Activated CD4-positive, alpha-beta T cell treated with anti-CD3 and anti-CD28 coated beads, Interleukin-2, amount 50 U/mL, for 24 hours (primary cell): ENCODE results near the gene XCL1.

Experiments used
- DNase-seq, 2 donors: peaks; one replicate each; pipeline ENCODE4 v3.0.0-alpha.2; 2020; ENCODE audit warnings: low read depth in 1 of 2, low spot score in 1 of 2

The XCL1 gene

DNA sequence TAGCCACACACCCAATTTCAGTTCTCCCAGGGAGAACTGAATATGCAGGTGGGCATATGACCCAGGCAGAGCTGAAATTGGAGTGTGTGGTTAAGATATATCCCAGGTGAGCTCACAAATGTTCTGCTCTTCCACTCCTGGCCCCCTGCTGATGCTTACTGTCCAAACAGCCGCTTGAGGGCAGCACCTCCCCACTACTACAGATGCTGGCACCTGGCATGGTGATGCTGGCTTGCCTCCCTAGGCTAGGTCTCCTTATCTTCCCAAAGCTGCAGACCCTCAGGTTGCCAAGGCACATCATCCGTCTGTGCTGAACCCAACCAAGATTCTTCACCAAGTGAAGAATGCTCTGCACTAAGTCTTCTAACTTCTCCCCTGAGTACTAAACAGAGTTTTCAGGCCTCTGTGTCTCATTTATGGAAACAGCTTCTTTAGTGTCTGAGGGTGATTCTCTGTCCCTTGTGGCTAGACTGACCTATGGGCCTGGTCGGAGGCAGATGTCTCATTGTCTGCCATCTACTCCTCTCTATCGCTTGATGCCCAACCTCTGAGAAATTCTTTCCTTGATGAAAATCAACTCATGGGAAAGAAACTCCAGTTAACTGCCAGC, 27.2 kb downstream of the XCL1 start:
- DNase-seq, result peak; percentile 52 to 63

DNA sequence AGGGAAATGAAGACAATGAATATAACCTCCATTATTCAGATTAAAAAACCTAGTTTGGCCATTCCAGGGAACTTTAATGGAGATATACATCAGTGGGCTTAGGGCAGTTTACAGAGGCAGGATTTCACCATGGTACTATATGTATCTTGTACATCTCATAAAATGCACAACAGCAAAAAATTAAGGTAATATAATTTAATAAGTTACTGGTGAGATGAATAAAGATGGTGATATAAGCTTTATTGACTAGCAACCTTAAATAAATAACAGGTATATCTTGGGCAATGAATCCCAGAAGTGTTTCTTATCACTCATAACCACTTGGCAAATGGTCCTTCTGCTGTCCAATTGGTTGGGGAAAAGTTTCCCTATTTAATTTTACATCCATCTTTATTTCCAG, 29.0 kb downstream of the XCL1 start:
- no peak for DNase-seq

DNA sequence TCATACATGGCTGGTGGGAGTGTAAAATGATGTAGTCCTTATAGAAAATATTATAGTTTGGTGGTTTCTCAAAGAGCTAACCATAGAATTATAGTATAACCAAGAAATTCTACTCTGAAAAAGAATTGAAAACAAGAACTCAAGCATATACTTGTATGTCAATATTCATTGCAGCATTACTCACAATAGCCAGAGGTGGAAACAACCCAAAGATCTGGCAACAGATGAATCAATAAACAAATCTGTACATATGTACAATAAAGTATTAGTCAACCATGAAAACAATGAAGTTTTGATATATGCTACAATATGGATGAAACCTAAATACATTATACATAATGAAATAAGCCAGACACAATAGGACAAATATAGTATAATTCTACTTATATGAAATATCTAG, 29.7 kb downstream of the XCL1 start:
- DNase-seq, result no peak

DNA sequence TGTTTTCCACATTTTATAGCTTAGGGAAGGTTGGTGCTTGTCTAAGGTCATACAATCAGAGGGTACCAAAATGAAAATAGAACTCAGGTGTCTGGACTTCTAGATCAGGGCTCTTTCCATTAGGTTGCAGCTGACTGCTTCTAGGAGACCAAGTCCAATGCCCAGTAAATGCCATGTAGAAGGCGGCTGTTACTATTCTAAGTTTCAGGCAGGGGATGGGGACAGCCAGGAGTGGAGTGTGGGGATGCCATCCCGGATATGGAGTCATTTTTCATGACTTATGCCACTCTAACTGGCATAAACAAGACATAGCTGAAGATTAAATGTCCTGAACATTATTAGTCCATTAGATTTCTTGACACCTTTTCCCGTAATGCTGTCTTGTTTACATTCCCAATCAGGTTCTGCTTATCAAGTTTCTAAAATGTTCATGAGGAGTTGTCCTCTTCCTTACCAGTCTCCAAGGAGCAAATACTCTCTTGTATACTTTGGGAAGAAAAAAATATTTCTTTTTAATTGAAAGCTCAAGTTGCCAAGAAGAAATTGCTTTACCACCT, 31.5 kb downstream of the XCL1 start:
- no peak for DNase-seq

DNA sequence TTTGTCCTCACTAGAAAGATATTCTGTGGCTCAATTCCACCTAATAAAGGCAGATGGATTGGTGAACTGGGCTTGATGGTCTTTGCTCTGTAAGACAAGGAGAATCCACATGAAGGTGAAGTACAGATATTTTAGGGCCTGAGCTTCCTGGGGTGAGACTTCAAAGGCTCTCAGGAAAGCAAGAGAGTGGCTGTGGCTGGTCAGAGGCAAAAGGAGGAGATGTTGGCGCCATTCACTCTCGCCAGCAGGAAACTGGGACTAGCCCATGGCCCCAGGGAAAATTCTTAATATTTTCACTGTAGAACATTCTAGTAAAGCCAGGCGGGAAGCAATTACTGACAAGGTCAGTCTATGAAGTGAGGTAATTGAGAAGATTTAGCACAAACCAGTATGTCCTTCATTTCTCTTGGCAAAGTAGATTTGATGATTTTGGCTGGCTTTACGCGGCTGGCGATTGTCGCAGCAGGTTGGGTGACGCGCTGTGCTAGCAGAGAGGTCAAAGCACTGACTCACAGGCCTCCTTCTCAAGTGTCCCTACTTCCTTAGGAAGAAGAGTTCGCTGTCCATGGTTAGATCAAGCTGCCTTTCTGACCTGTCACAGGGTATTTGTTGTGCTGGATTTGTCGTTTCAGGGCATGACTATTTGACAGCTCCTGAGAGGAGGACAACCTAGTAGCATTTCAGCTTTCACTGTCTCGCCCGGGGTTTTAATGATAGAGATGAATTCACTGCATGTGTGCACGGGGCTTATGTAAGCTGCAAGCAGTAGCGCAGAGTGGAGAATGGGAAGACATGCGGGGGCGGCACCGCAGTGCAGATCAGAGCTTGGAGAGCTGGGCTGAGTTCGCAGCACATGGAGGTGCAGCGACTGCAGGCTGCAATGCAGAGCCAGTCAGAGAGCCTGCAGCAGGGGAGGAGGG, 32.7 kb downstream of the XCL1 start:
- DNase-seq, result no peak

DNA sequence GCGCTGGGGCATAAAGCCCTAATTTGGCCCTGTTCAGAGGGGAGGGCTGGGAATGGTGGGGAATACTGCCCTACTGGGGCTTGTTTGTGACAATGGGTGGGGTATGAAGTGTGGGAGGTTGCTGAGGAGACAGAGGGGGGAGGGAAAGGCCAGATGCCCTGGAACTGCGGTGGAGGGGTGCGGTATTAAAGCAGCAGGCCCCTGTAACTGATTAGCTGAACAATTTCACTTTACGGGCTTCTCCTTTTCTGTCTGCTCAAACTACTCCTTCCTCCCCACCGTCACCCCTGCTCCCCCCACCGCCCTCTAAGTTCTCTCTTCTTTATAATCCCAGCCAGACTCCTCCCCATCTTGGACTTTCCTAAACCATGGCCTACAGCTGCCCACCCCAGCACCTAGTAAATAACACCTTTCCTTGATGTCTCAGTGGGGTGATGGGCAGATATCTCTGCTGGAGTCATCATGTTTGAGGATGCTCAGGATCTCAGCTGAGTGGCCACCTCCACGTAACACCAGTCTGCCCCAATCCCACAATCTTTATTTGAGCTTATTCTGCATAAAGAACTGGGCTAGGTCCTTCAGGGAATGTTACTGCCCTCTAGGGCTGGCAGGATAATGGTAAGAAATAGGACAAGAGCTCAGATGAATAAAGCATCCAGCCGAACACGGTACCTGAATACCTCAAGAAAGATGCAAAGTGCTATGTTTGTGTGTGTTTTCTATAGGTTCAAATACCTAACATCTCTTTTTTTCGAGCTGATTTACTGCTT, 33.5 kb downstream of the XCL1 start:
- no peak for DNase-seq

DNA sequence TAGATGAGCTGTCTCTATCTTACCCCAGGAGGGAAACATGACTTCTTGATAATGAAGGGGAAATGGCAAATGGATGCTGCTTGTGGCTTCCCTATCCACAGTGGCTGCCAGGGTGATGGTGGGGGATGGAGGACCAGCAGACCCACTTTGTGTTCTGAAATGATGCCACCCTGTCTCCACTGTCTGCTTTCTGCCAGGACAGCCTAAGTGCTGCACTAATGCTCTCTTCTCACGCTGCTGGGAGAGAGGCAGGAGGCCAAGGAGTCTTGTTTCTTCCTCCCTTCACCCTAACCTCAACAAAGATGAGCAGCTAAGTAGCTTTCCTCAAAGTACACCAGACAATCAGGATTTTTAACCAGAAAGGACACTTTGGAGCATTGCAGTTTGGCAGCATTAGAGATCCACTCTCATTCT, 36.6 kb downstream of the XCL1 start:
- no peak for DNase-seq

DNA sequence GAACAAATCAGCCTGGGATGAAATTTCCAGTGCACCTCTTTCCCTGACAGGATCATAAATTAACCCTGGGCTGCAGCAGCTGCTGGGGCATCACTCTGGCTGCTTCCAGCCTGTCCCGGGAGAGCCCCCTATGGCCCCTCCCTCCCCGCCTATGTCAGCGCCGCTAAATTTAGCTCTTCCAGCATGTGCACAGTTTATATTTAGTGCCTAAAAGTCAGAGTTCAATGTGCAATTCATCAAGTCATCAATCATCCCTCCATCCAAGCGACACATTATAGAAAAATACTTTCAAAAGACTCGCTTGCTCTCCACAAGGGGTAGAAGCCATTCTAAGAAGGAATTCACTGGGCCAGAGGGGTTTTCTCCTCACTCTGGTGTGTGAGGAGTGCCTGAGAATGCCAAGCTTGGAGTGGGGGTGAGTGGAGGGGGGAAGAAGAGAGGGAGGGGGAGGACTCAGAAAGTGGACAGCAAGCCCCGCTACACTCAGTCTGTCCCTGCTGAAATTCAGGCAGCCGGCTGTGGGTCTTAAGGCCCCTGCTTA, 37.4 kb downstream of the XCL1 start:
- no peak for DNase-seq

DNA sequence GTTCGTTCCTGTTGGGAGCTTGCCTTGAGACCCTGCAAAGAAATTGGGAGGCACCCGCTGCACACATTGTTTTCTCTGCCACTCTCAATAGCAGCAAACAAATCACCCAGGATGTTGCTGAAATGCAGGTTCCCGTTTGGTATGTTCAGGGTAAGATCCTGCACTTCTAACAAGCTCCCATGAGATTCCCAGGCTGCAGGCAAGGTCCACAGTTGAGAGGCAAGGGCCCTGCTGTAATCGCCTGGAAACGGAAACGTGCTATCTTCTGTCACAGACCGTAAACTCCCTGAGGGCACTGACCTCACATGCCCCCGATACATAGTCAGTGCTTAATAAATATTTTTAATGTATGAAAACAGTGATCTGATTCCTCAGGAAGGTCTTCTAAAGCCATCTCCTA, 37.8 kb downstream of the XCL1 start:
- no peak for DNase-seq

DNA sequence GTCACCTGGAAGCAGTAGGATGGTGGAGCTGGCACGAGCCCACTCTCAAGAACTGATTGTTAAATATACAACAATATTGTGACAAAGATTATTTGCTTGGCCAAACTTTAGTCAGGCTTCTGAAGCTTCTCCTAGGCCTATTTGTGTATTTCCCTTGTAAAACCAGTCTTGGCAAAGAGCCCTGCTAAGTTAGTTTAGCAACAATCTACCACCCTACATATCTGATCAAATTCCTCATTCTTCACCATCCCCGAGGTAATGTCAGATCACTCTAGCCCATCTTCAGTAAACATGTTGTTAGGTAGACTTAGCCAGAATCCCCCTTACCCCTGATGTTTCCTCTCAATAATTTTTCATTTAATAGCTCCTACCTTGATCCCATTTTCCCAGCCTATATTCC, 39.6 kb downstream of the XCL1 start:
- DNase-seq, result no peak

DNA sequence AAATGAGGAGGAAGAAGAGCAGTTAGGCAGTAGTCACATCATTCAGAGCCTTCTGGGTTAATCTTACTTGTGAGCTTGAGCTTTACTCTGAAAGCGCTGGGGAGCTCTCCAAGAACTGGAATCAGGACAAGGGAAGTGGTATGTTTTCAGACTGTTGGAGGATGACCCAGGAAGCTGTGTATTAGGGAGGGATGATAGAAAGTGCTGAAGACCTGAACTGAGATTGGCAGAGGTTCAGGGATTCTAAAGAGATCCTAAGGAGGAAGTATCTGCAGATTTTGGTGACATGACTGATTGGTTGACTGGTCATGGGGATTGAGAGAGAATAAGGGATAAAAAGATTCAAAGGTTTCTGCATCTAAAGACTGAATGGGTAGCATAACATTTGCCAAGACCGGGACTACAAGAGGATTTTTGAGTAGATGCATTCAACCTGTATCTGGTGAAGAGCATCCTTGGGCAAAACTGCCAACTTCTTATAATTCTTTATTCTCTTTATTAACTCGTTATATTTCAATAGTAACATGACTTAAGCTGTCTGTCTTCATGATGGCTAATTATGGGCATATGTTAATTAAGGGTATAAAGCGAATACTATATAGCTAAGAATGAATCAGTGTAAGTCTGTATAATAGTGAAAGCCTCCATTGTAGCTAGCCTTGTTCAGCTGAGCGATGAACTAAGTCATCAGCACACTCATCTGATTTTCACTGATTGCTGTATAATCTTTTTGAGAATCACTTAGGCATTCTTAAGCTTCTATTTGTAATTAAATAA, 41.8 kb downstream of the XCL1 start:
- DNase-seq, result no peak

DNA sequence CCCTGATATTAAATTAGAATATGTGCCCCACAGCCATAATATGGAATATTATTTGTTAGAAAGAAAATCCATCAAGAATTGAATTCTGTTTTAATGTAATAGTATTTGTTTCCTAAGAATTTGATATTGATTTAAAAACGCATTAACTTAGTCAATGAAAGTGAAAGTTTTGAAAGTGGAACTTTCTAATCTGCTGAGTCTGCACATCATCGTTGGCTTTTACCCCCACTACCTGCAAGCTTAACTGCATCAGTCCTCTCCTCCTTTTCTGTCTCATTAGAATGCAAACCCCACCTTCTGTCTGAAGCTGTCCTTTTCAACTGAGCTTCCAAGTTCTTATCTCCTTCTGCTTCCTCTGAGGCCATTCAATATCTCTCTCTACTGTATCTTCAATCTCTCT, 42.5 kb downstream of the XCL1 start:
- DNase-seq, result no peak

DNA sequence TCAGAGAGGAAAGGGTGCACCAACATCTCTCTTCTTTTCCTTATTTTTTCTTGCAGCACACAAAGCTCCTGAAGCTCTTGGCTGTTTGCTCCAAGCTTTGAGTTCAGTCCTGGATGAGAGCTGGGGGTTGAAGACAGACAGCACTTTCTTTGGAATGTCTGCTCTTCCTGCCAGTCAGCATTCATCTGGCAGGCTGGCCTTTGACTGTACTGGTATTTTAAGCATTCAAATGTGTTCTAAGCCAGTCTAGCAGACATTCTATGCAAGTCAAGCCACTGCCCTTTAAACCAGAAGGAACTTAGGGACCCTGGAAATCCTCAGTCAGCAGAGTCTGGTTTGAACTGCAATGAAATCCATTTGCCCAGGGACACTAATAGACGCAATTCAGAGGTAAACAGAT, 45.0 kb downstream of the XCL1 start:
- DNase-seq, result no peak

DNA sequence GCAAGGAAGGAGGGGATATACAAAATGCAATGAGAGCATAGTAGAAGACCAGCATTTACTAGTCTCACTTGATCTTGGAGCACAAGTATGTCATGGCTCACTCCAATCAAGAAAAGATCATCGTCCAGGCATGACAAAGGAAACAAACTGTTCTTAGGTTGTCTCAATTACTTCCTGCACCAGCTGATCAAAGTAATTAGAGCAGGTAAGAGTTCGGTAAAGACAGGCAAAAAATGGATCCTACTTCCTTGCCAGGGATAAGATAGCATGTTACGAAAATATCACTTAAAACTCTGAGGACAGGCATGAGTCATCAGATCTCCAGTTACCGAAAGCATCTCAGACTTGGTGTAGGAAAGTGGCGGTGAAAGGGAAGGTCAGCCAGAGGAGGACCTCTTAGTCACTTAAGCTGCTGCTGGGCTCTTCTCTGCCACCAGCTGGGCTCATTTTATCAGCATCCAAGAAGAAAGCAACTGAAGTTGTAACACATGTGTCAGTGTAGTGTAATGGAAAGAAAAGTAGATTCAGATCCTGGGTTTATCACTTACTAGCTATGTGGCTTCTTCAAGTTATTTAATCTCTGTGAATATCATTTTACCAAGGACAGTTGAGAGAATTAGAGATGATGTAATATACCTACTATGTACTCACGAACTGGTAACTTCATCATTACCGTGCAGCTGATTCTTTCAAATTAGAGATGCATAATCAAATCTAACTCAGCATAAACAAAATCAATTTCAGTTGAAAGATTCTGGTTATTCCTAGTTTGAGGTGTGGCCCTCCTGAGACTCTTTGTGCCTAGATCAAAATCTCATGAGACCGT, 46.8 kb downstream of the XCL1 start:
- DNase-seq, result no peak

DNA sequence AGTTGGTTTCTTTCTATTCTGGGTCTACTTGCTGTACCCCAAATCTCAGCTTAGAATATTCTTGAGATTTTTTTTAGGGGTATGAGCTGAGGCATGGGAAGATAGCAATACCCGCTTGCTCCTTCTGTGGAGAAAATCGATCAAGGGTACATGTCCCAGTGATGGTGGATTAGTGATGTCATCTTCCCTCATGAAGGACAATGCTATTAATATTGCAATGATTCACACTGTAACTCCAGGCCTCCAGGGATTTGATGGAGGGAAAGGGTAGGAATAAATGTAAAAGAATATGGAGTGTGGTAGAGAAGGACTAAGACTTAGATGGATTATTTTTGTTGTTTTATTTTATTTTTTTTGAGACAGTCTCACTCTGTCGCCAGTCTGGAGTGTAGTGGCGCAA, 47.4 kb downstream of the XCL1 start:
- DNase-seq, result no peak

DNA sequence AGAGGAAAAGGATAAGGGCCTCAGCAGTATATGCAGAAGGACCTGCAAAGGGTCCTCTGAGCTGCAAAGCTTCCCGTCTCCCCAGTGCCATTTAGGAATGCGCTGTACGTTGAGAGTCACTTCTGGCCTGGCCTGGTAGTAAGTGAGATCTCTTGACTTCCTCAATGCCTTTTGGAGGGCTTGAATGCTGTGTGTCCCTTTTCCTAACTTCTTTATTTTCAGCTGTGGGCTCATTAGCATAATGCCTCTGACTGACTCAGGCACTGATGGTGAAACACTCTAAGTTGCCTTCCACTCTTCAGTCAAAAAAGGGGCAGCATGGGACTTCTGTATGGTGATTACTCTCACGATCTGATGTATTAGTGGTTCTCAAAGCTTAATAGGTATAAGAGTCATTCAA, 49.9 kb downstream of the XCL1 start:
- DNase-seq, result no peak

DNA sequence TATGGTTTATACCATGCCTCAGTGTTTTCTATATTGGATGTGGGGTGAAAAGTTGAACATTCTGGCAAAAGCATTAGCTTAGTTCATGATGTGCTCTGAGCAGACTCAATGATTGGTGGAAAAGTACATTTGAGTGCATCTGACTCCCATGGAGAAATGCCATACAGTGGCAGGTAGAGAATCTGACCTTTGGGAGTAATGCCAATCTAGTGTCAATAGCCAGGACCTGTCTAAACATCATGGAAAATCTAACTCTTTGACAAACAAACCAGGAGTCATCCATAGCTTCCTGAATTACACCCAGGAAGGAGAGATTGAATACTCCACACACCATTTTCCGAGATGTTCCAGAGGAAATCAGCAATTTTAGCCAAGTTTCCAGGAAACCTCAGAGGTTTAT, 51.0 kb downstream of the XCL1 start:
- no peak for DNase-seq

DNA sequence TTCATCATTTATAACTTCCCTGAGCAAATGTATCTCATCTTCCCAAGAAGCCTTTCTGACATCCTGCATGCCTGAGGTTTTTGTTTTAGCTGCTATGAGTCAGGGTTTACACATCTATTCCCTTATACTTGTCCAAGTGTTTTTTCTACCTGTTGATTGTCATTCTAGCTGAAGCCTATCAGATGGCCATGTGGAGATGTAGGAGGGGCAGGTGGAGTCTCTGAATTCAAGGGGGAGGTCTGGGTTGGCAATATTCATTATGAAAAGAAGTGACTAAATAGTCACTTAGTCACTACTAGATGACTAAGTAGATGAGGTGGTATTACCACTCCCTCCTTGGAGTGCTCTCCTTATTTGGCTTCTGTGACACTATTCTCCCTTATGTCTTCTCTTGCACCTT, 52.4 kb downstream of the XCL1 start:
- DNase-seq, result peak in 1 of 2 donors; percentile 7

DNA sequence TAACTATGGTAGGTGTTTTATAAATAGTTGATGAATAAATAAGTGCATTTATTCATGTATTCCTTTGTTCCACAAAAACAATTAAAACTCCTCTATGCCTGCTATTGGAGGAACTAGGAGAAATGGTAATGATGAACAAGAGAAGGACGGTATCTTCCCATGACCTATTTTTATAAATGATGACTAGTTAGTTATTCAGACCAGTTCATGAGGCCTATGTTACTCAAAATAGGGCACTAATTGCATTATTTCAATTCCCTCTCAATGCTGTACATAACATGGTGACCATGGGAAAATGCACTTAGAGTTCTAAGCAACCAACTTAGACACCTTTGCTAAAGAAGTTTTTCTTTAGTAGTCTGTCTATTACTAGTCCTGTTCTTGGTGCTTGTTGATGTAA, 53.1 kb downstream of the XCL1 start:
- DNase-seq, result no peak
